ENCODE results near the gene PAK4.

PAK4 gene

GRCh38 chr19:39160889-39161672 is 35.5 kb downstream of the PAK4 start:
- no peak for DNase-seq (ENCODE audit: low read depth)

DNA sequence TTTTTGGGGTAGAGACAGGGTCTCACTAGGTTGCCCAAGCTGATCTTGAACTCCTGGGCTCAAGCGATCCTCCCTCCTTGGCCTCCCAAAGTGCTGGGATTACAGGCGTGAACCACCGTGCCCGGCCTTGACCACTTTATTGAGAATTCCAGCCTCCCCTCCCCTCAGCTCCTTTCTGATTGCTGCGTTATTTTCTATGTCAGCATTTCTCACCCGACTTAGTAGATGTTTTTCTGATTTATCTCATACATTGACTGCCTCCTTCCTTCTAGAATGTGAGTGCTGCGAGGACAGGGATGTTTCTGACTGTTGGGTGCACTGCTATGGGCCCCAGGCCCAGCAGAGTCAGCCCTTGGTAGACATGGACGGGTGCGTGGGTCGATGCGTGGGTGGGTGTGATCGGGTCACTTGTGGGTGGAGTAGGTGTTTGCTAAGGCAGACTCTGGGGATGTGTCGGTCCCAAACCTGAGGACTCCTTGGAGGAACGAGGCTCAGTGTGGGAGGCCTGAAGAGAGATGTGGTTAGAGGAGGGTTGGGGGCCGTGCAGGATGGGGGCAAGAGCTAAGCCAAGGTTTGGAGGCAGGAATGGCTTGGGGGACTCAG is 37.0 kb downstream of the PAK4 start:
- H3K4me3 ChIP-seq (ENCODE audit: low read depth, low read length): no peak overlapping the region
- DNase-seq (ENCODE audit: low read depth): no peak
- no peak for TF ChIP-seq CTCF (IDR thresholded peaks at IDR 0.05; ENCODE audit: insufficient read depth, low read depth, low read length, missing control alignments)

More at GRCh38 chr19:39160889-39161672, 35.5 kb downstream of the PAK4 start:
- H3K4me3 ChIP-seq (ENCODE audit: low read depth, low read length): no peak overlapping the region
- no peak for TF ChIP-seq CTCF (IDR thresholded peaks at IDR 0.05; ENCODE audit: insufficient read depth, low read depth, low read length, missing control alignments)

DNA sequence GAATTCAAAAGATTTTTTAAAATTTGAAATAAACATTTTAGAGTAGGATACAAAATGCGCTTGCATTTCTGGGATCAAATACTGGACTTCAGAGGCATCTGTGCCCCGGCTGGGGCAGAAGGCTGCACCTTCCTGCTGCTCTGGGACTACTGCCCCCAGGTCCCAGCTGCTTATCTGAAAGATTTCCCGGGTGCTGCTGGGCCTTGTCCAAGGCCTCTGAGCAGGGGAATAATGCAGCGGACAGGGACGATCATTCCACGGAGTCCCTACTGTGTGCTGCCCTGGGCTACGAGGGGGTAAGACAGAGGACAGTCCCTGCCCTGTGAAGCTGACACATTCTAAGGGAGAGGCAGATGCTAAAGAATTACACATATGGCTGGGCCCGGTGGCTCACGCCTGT is 38.0 kb downstream of the PAK4 start:
- H3K4me3 ChIP-seq (ENCODE audit: low read depth, low read length): no peak overlapping the region
- TF ChIP-seq CTCF (IDR thresholded peaks at IDR 0.05; ENCODE audit: insufficient read depth, low read depth, low read length, missing control alignments): no peak
- no peak for DNase-seq (ENCODE audit: low read depth)

GRCh38 chr19:39164289-39164688 is 38.7 kb downstream of the PAK4 start:
- no peak for DNase-seq (ENCODE audit: low read depth)
- no peak for TF ChIP-seq CTCF (IDR thresholded peaks at IDR 0.05; ENCODE audit: insufficient read depth, low read depth, low read length, missing control alignments)
- no peak overlapping the region for H3K4me3 ChIP-seq (ENCODE audit: low read depth, low read length)

DNA sequence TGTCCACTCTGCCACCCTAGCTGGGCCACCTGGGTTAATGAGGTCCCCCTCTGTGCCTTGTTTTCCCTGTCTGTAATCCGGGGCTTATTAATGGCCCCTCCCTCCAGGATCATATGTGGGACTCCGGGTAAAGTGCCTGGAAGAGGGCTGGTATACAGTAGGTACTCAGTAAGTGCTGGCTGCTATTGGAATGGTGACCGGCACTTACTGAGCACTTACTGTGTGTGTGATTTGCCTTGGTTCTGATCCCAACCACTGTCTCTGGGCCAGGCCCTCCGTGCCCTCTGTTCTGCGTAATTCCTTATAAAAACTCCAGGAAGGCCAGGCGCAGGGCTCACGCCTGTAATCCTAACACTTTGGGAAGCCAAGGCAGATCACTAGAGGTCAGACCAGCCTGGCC is 40.3 kb downstream of the PAK4 start:
- no peak overlapping the region for H3K4me3 ChIP-seq (ENCODE audit: low read depth, low read length)
- DNase-seq (ENCODE audit: low read depth): no peak
- no peak for TF ChIP-seq CTCF (IDR thresholded peaks at IDR 0.05; ENCODE audit: insufficient read depth, low read depth, low read length, missing control alignments)

DNA sequence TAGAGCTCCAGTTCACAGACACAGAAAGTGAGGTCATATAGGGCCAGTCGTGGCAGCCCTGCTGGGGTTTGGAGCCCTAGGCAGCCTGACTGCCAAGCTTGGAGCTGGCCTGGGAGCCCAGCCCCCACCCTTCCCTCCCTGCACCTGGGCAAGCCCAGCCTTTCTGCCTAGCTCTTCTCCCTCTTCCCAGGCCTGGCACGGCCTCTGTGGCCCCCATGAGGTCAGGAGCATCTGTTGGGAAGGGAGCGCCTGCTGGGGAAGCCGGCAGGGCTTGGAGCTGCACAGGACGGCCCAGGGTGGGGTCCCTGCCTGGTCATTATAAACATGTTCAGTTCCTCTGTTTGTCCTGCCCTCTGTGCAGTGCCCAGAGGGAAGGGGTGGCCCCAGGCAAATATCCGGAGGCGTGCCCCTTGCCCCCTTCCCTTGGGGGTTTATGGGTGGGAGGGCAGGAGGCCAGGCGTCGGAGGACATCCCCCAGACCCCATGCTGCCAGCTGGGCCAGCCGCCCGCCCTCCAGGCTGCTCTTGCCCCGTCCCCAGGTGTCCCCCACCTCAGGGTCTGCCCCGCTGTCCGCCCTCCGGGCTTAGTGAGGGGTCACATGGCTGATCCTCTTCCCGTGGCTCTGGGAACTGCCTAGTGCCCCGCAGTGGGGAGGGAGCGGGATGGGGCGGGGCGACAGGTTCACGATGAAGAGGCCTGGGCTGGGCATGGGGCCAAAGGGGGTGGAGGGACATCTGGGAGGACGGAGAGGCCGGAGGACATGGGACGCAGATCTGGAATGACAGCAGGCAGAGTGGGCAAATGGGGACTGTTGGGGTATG is 41.2 kb downstream of the PAK4 start:
- H3K4me3 ChIP-seq (ENCODE audit: low read depth, low read length): no peak overlapping the region
- DNase-seq (ENCODE audit: low read depth): no peak

More for the DNA sequence above, 41.2 kb downstream of the PAK4 start:
- no peak for TF ChIP-seq CTCF (IDR thresholded peaks at IDR 0.05; ENCODE audit: insufficient read depth, low read depth, low read length, missing control alignments)

Data from GM12865 (cell line).